ENCODE measurements around the gene SIKE1. TPM values are rescaled to one million over a fixed set of nuclear protein-coding genes. Genes with fewer than 3 reads are reported as not detected.
"Not testable (repeated sequence)": the region's sequence is repeated elsewhere in the genome, so short reads cannot be mapped to it uniquely, and the experiment has no call there.

Gene SIKE1
- total and polyA plus RNA-seq, 12 donors, result 20.8 to 38.2 (median 31.3) TPM

GRCh38 chr1:114820392-114820791, 39.9 kb upstream of the SIKE1 start:
- DNase-seq (no peak), ATAC-seq (no peak)
- Histone ChIP-seq H3K36me3 (no peaks in the 10 kb centered on the region), H3K4me1 (no peaks in the 10 kb centered on the region), H3K9me3 (peaks cover 0 to 29% (median 0%) of the 10 kb centered on the region in 11 donors), H3K4me3 (no peak overlapping the region), H3K27ac (no peak overlapping the region), H3K27me3 (peaks cover 0 to 7% (median 0%) of the 10 kb centered on the region in 7 donors)
- 81 to 82% methylated on average over 2 of the region's 2 CpGs for WGBS, 2 donors
- TF ChIP-seq CTCF (IDR thresholded peaks at IDR 0.05), result no peak
- intact Hi-C loops (cut with DNase I), result no loop called here

- peaks cover 0 to 29% (median 0%) of the 10 kb centered on the region in 11 donors for H3K9me3 ChIP-seq
- H3K27me3 ChIP-seq, result peaks cover 0 to 7% (median 0%) of the 10 kb centered on the region in 7 donors
- ATAC-seq, result no peak
- no peak for TF ChIP-seq CTCF (IDR thresholded peaks at IDR 0.05)
- DNase-seq, result no peak
- WGBS, 2 donors, result 68 to 84% methylated on average over 3 of the region's 3 CpGs
- intact Hi-C loops (cut with DNase I), result no loop called here
- H3K4me3 ChIP-seq, result no peak overlapping the region
- H3K27ac ChIP-seq, result no peak overlapping the region
- H3K36me3 ChIP-seq, result no peaks in the 10 kb centered on the region
- no peaks in the 10 kb centered on the region for H3K4me1 ChIP-seq
These were observed 39.4 kb upstream of the SIKE1 start for GRCh38 chr1:114819869-114820268.

- H3K27ac ChIP-seq; H3K9me3 ChIP-seq; H3K4me3 ChIP-seq; H3K4me1 ChIP-seq; H3K36me3 ChIP-seq; DNase-seq; intact Hi-C loops (cut with DNase I); ATAC-seq: not testable (repeated sequence)
- H3K27me3 ChIP-seq, result peaks cover 0 to 18% (median 5%) of the 10 kb centered on the region in 7 donors
- WGBS, 2 donors, result 90 to 95% methylated on average over 20 to 31 of the region's 33 CpGs
These were observed 24.0 kb upstream of the SIKE1 start for GRCh38 chr1:114804449-114804848.

GRCh38 chr1:114803001-114803400, 22.5 kb upstream of the SIKE1 start:
- no peak for DNase-seq
- no peak for TF ChIP-seq CTCF (IDR thresholded peaks at IDR 0.05)
- H3K27me3 ChIP-seq, result peaks cover 0 to 26% (median 6%) of the 10 kb centered on the region in 7 donors
- no peak overlapping the region for H3K27ac ChIP-seq
- WGBS, 2 donors, result 68 to 70% methylated on average over 3 of the region's 3 CpGs
- H3K4me1 ChIP-seq, result no peaks in the 10 kb centered on the region
- no peaks in the 10 kb centered on the region for H3K36me3 ChIP-seq
- no peak overlapping the region for H3K4me3 ChIP-seq
- ATAC-seq, result no peak
- no peaks in the 10 kb centered on the region for H3K9me3 ChIP-seq
- intact Hi-C loops (cut with DNase I), result no loop called here

- Histone ChIP-seq H3K27me3 (peaks cover 0 to 35% (median 18%) of the 10 kb centered on the region in 7 donors), H3K4me3 (no peak overlapping the region), H3K27ac (no peak overlapping the region), H3K4me1 (no peaks in the 10 kb centered on the region), H3K36me3 (no peaks in the 10 kb centered on the region), H3K9me3 (no peaks in the 10 kb centered on the region)
- ATAC-seq (no peak), DNase-seq (no peak)
- TF ChIP-seq CTCF (IDR thresholded peaks at IDR 0.05), result no peak
- WGBS, 2 donors, result 90 to 91% methylated on average over 2 of the region's 2 CpGs
- intact Hi-C loops (cut with DNase I), result no loop called here
These were observed 13.6 kb upstream of the SIKE1 start for GRCh38 chr1:114794038-114794437.

GRCh38 chr1:114790581-114790980, 10.1 kb upstream of the SIKE1 start:
- Histone ChIP-seq H3K27me3 (peaks cover 0 to 27% (median 15%) of the 10 kb centered on the region in 7 donors), H3K9me3 (peaks cover 0 to 14% (median 0%) of the 10 kb centered on the region in 11 donors)
- H3K27ac ChIP-seq; intact Hi-C loops (cut with DNase I); H3K4me3 ChIP-seq; H3K36me3 ChIP-seq; DNase-seq; ATAC-seq; H3K4me1 ChIP-seq: not testable (repeated sequence)
- 91 to 93% methylated on average over 22 to 23 of the region's 25 CpGs for WGBS, 2 donors

GRCh38 chr1:114786440-114786839, 6.0 kb upstream of the SIKE1 start:
- H3K4me1 ChIP-seq; H3K4me3 ChIP-seq; DNase-seq; ATAC-seq; H3K36me3 ChIP-seq; intact Hi-C loops (cut with DNase I); H3K27ac ChIP-seq: not testable (repeated sequence)
- H3K27me3 ChIP-seq, result peaks cover 0 to 20% (median 8%) of the 10 kb centered on the region in 7 donors
- 77 to 88% methylated on average over 1 of the region's 1 CpG for whole genome bisulfite sequencing, 2 donors
- peaks cover 0 to 16% (median 0%) of the 10 kb centered on the region in 11 donors for H3K9me3 ChIP-seq

All from heart right ventricle (tissue), 16 donors.